A549 (cell line): ENCODE data around the gene MBP. TPM values are rescaled to one million over a fixed set of nuclear protein-coding genes. Genes with fewer than 3 reads are reported as not detected.

Experiments used
- ATAC-seq, 2 experiments: fragments of 200-7000 bp in 1 of 2; fragments of >200 bp in 1 of 2; cut with Nextera tagmentation in 1 of 2; cut with Tn5 transposase in 1 of 2; 3 replicates each; pipeline versions ENCODE4 v1.8.0 to v1.9.1; 2018 to 2020; ENCODE audit warnings: mild to moderate bottlenecking in 1 of 2, moderate library complexity in 1 of 2
- CTCF ChIA-PET: fragments of 300-600 bp; sonication (Branson Sonifier 250); formaldehyde crosslinking; extraction: SDS; loops from one replicate; lab custom pipeline; 2021; ENCODE audit warnings: antibody characterized with exemption, inconsistent platforms; lab: Yijun Ruan, JAX
- POLR2A ChIA-PET: fragments of 350-600 bp; formaldehyde crosslinking; extraction: SDS; loops from one replicate; lab custom pipeline; 2021; ENCODE audit warnings: antibody characterized with exemption, inconsistent platforms; lab: Yijun Ruan, JAX
- DNase-seq, 2 experiments: peaks; one replicate each; pipeline versions ENCODE4 v3.0.0 to v3.0.0-alpha.2; 2011 to 2016; ENCODE audit warnings: low read depth in 1 of 2, low spot score in 1 of 2
- FAIRE-seq: peaks from 2 replicates; lab custom pipeline; 2011; peaks lifted over from hg19 to GRCh38; lab: Jason Lieb, UNC
- H3K27ac ChIP-seq, 2 experiments: fragments of >200 bp; sonication (Bioruptor Twin); formaldehyde crosslinking; 3 replicates each; pipeline ENCODE4 v1.5.1; 2016 to 2017
- H3K4me1 ChIP-seq: fragments of >200 bp; sonication (Bioruptor Twin); formaldehyde crosslinking; 3 replicates; pipeline ENCODE4 v1.6.1; 2016
- H3K4me2 ChIP-seq: fragments of >200 bp; sonication (Bioruptor Twin); formaldehyde crosslinking; 3 replicates; pipeline ENCODE4 v1.6.1; 2016
- H3K4me3 ChIP-seq: fragments of >200 bp; sonication (Bioruptor Twin); formaldehyde crosslinking; 3 replicates; pipeline ENCODE4 v1.5.1; 2016
- H3K9me3 ChIP-seq: fragments of >200 bp; sonication (Bioruptor Twin); formaldehyde crosslinking; 3 replicates; pipeline ENCODE4 v1.6.1; 2016
- ATOH8 ChIP-seq: fragments of 250-450 bp; sonication (Bioruptor Pico); IDR thresholded peaks from 2 replicates; pipeline ENCODE4 v1.5.0; 2020; ENCODE audit warnings: low read depth, mild to moderate bottlenecking, moderate library complexity
- CTCF ChIP-seq: fragments of >200 bp; sonication (Bioruptor Twin); formaldehyde crosslinking; IDR thresholded peaks from 3 replicates; pipeline ENCODE4 v1.5.1; 2016
- EHF ChIP-seq: fragments of 250-450 bp; sonication (Bioruptor Pico); IDR thresholded peaks from 2 replicates; pipeline ENCODE4 v1.5.0; 2020; ENCODE audit warnings: mild to moderate bottlenecking
- EP300 ChIP-seq, 2 experiments: fragments of >200 bp; sonication (Bioruptor Twin); formaldehyde crosslinking; IDR thresholded peaks; 2 replicates in 1 of 2; 3 replicates in 1 of 2; pipeline ENCODE4 v1.6.1; 2016 to 2017
- ESRRA ChIP-seq: fragments of 150-350 bp; IDR thresholded peaks from 2 replicates; pipeline ENCODE4 v1.6.1; 2014; ENCODE audit warnings: mild to moderate bottlenecking, low read length, borderline replicate concordance
- FOSB ChIP-seq: fragments of 250-450 bp; sonication (Bioruptor Pico); IDR thresholded peaks from 2 replicates; pipeline ENCODE4 v1.5.0; 2020; ENCODE audit warnings: mild to moderate bottlenecking, moderate library complexity
- FOSL2 ChIP-seq, 2 experiments: fragments of 450-650 bp in 1 of 2; fragments of >200 bp in 1 of 2; sonication (Bioruptor Twin) in 1 of 2; formaldehyde crosslinking; IDR thresholded peaks; 2 replicates each; pipeline versions ENCODE4 v1.5.0 to v1.6.1; 2016 to 2020; ENCODE audit warnings: mild to moderate bottlenecking in 1 of 2, moderate library complexity in 1 of 2
- FOXS1 ChIP-seq: fragments of 250-450 bp; sonication (Bioruptor Pico); IDR thresholded peaks from 2 replicates; pipeline ENCODE4 v1.5.0; 2020; ENCODE audit warnings: mild to moderate bottlenecking, moderate library complexity
- HOXA7 ChIP-seq: fragments of 250-450 bp; sonication (Bioruptor Pico); IDR thresholded peaks from 2 replicates; pipeline ENCODE4 v1.5.0; 2020; ENCODE audit warnings: mild to moderate bottlenecking, moderate library complexity
- HOXB13 ChIP-seq: fragments of 250-450 bp; sonication (Bioruptor Pico); IDR thresholded peaks from 2 replicates; pipeline ENCODE4 v1.5.0; 2020; ENCODE audit warnings: low read depth, mild to moderate bottlenecking, moderate library complexity
- JUN ChIP-seq, 2 experiments: fragments of >200 bp; sonication (Bioruptor Twin); formaldehyde crosslinking; IDR thresholded peaks; 2 replicates in 1 of 2; 3 replicates in 1 of 2; pipeline ENCODE4 v1.6.1; 2016 to 2017
- JUNB ChIP-seq: fragments of >200 bp; sonication (Bioruptor Twin); formaldehyde crosslinking; IDR thresholded peaks from 2 replicates; pipeline ENCODE4 v1.6.1; 2016
- KDM1A ChIP-seq: fragments of 200-600 bp; sonication (generic); IDR thresholded peaks from 2 replicates; pipeline ENCODE4 v1.6.1; 2016; ENCODE audit warnings: low read depth, mild to moderate bottlenecking
- KDM5A ChIP-seq: fragments of 200-600 bp; sonication (generic); IDR thresholded peaks from 2 replicates; pipeline ENCODE4 v1.6.1; 2016; ENCODE audit warnings: antibody characterized with exemption, mild to moderate bottlenecking
- MAX ChIP-seq: IDR thresholded peaks from 2 replicates; pipeline ENCODE4 v1.6.1; 2012
- MYC ChIP-seq: IDR thresholded peaks from 2 replicates; pipeline ENCODE4 v1.6.1; 2012; ENCODE audit warnings: mild to moderate bottlenecking, inconsistent platforms, low read length, improper control_type of control experiment, borderline replicate concordance
- NFE2L2 ChIP-seq: fragments of 150-350 bp; conservative IDR thresholded peaks from 2 replicates; pipeline ENCODE4 v1.6.1; 2014; ENCODE audit warnings: low read length
- RAD21 ChIP-seq, 2 experiments: fragments of >200 bp in 1 of 2; sonication (Bioruptor Twin) in 1 of 2; formaldehyde crosslinking in 1 of 2; IDR thresholded peaks in 1 of 2; conservative IDR thresholded peaks in 1 of 2; 2 replicates in 1 of 2; 3 replicates in 1 of 2; pipeline ENCODE4 v1.6.1; 2012 to 2018; ENCODE audit warnings: inconsistent platforms in 1 of 2
- RCOR1 ChIP-seq: fragments of 150-350 bp; IDR thresholded peaks from 2 replicates; pipeline ENCODE4 v1.6.1; 2014; ENCODE audit warnings: antibody characterized with exemption, low read length, low read depth
- RFX5 ChIP-seq: fragments of 450-650 bp; IDR thresholded peaks from 2 replicates; pipeline ENCODE4 v1.7.1; 2014; ENCODE audit warnings: antibody characterized with exemption, mild to moderate bottlenecking, moderate library complexity
- SREBF2 ChIP-seq: fragments of 450-650 bp; IDR thresholded peaks from 2 replicates; pipeline ENCODE4 v1.6.1; 2014; ENCODE audit warnings: mild to moderate bottlenecking, moderate library complexity
- TFCP2L1 ChIP-seq: fragments of 250-450 bp; sonication (Bioruptor Pico); IDR thresholded peaks from 2 replicates; pipeline ENCODE4 v1.5.0; 2021; ENCODE audit warnings: mild to moderate bottlenecking
- TP53 ChIP-seq: fragments of 250-450 bp; sonication (Bioruptor Pico); IDR thresholded peaks from 2 replicates; pipeline ENCODE4 v1.5.0; 2021; ENCODE audit warnings: mild to moderate bottlenecking, moderate library complexity
- USF2 ChIP-seq: fragments of 450-650 bp; IDR thresholded peaks from 2 replicates; pipeline ENCODE4 v1.6.1; 2014; ENCODE audit warnings: antibody characterized with exemption
- ZC3H11A ChIP-seq: fragments of 450-650 bp; IDR thresholded peaks from 2 replicates; pipeline ENCODE4 v1.6.1; 2014; ENCODE audit warnings: antibody characterized with exemption, mild to moderate bottlenecking
- ZNF302 ChIP-seq: fragments of 250-450 bp; sonication (Bioruptor Pico); IDR thresholded peaks from 2 replicates; pipeline ENCODE4 v1.9.0; 2021; ENCODE audit warnings: inconsistent platforms, mild to moderate bottlenecking, moderate library complexity
- WGBS: methylation state at CpG from one replicate; pipeline ENCODE4 v1.1.6; 2017; ENCODE audit errors: missing lambda C conversion rate; 5-methylcytosine and 5-hydroxymethylcytosine counted together
- polyA plus RNA-seq, 4 experiments: library from polyadenylated mRNA; depleted of rRNA in 3 of 4; stranded (reverse); fragments of >200 nt; fragmentation: RNase III in 1 of 4; extraction: RNeasy Plus Mini Kit Qiagen cat#74134 plus additional on column Dnase treatment in 1 of 4; gene quantifications; 2 replicates in 3 of 4; 3 replicates in 1 of 4; pipeline ENCODE4 v1.2.3, GENCODE V29; 2011 to 2017
- TF ChIP-seq, protein P1 (sequence below): fragments of 150-350 bp; IDR thresholded peaks from 2 replicates; pipeline ENCODE4 v1.6.1; 2014; ENCODE audit warnings: low read depth, mild to moderate bottlenecking, low read length

MBP gene
- polyA plus RNA-seq, 2 of the 4 experiments (the other 2 are of a cell fraction) = 8.6 to 33.1 TPM

DNA sequence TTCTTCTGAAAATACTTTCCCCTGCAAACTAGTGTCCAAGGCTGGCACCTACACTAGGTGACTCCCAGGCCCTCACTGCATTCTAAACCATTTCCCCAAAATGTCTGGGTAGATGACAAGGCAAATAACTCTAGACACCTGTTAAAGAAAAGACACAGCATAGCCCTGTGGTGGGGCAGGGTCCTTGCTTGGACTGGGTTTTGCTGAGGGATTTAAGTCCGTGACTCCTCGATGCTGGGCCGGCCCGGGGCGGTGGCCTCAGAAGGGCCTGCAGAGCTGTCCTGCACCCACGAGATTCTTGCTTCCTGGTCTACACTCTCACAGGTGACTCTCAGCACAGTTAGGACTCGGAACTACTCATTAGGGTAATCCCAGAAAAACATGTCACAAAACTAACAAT, 55.2 kb downstream of the MBP start:
- FAIRE-seq = no peak
- H3K9me3 ChIP-seq = no peaks in the 10 kb centered on the region
- CTCF ChIA-PET = no interaction called here
- H3K4me3 ChIP-seq = no peak overlapping the region
- TF ChIP-seq RAD21 (conservative IDR thresholded peaks at IDR 0.05 in 1 of 2, IDR thresholded peaks at IDR 0.05 in 1 of 2) (no peak), USF2 (no peak)
- ATAC-seq = no peak
- POLR2A ChIA-PET = no interaction called here
- no peak for DNase-seq
- H3K27ac ChIP-seq = peak overlapping the region in 1 of 2 experiments; percentile 74; a peak in 1 of 6 replicates
- no peak overlapping the region for H3K4me2 ChIP-seq
- WGBS = 82% methylated on average over 2 of the region's 7 CpGs
- peaks cover 56% of the 10 kb centered on the region for H3K4me1 ChIP-seq

- no peak for FAIRE-seq
These were observed 56.5 kb downstream of the MBP start for GRCh38 chr18:77076111-77076510.

DNA sequence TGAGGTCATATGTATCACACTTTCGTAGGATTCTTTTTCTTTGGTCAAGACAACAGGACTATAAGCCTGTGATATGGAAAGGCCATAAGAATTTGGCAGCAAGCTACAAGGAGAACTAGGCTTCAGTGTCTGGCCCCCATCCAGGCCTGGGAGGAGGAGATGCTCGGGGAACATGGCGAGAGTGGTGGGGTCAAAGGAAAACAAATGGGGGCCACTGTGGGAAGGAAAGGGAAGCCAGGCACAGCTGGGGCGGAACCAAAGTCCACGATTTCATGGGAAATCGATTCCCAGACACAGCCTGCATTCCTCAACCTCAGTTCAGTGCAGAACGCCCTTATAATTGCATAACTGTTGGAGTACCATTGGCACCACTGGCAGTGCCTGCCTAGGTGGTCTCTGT, 58.2 kb downstream of the MBP start:
- H3K4me1 ChIP-seq = peaks cover 72% of the 10 kb centered on the region
- POLR2A ChIA-PET = no interaction called here
- TF ChIP-seq FOSL2 (IDR thresholded peaks at IDR 0.05) (no peak), FOSL2 (CRISPR knock-in tag; IDR thresholded peaks at IDR 0.05) (no peak), TP53 (no peak), EP300 (IDR thresholded peaks at IDR 0.05) (no peak), ZNF302 (CRISPR knock-in tag) (no peak), EHF (no peak), RFX5 (no peak), FOXS1 (CRISPR knock-in tag) (no peak), ATOH8 (no peak), JUN (IDR thresholded peaks at IDR 0.05) (no peak), JUNB (no peak), RCOR1 (no peak), FOSB (CRISPR knock-in tag) (no peak)
- TF ChIP-seq, protein P1, sequence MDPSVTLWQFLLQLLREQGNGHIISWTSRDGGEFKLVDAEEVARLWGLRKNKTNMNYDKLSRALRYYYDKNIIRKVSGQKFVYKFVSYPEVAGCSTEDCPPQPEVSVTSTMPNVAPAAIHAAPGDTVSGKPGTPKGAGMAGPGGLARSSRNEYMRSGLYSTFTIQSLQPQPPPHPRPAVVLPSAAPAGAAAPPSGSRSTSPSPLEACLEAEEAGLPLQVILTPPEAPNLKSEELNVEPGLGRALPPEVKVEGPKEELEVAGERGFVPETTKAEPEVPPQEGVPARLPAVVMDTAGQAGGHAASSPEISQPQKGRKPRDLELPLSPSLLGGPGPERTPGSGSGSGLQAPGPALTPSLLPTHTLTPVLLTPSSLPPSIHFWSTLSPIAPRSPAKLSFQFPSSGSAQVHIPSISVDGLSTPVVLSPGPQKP = no peak
- TF ChIP-seq, all 56 proteins: peak for 0
- H3K4me3 ChIP-seq = no peak overlapping the region
- FAIRE-seq = no peak
- H3K9me3 ChIP-seq = no peaks in the 10 kb centered on the region
- ATAC-seq = no peak
- no peak for DNase-seq
- H3K27ac ChIP-seq = peak overlapping the region in 1 of 2 experiments; percentile 92; a peak in 4 of 6 replicates
- no peak overlapping the region for H3K4me2 ChIP-seq
- CTCF ChIA-PET = interaction anchor here (0.8 kb wide), 1 partner anchor 13 kb away, joined by 3 read pairs; no protein-coding TSS in a partner anchor
- WGBS = 89% methylated on average over 7 of the region's 7 CpGs

More at GRCh38 chr18:77076111-77076510, 56.5 kb downstream of the MBP start:
- Histone ChIP-seq H3K4me1 (peaks cover 66% of the 10 kb centered on the region), H3K4me3 (no peak overlapping the region), H3K9me3 (no peaks in the 10 kb centered on the region), H3K27ac (peak overlapping the region in 1 of 2 experiments; percentile 35; a peak in 1 of 6 replicates), H3K4me2 (no peak overlapping the region)
- WGBS = 72% methylated on average over 3 of the region's 9 CpGs
- CTCF ChIA-PET = interaction anchor here (1.3 kb wide), 1 partner anchor 9 kb away, joined by 4 read pairs; no protein-coding TSS in a partner anchor
- TF ChIP-seq CTCF = no peak
- TF ChIP-seq HOXB13 (CRISPR knock-in tag) = no peak
- TF ChIP-seq EP300 (IDR thresholded peaks at IDR 0.05) = no peak
- TF ChIP-seq KDM1A = no peak
- no peak for TF ChIP-seq ATOH8
- no peak for TF ChIP-seq HOXA7 (CRISPR knock-in tag)
- TF ChIP-seq RCOR1 = no peak
- no peak for TF ChIP-seq TFCP2L1 (CRISPR knock-in tag)
- no peak for TF ChIP-seq NFE2L2
- no peak for TF ChIP-seq MYC
- TF ChIP-seq KDM5A = no peak
- TF ChIP-seq ZC3H11A = no peak
- no peak for TF ChIP-seq SREBF2
- no peak for TF ChIP-seq RFX5
- no peak for TF ChIP-seq MAX
- TF ChIP-seq ESRRA = no peak
- DNase-seq (no peak), ATAC-seq (no peak)
- POLR2A ChIA-PET = no interaction called here
